Stimulated activated CD4-positive, alpha-beta T cell treated with anti-CD3 and anti-CD28 coated beads, Interleukin-2, amount 100 ng/mL, for 24 hours (primary cell): ENCODE results near the gene PUSL1.

Experiments
- DNase-seq, 2 donors: peaks; one replicate each; pipeline ENCODE4 v3.0.0-alpha.2; 2020

PUSL1 gene

GRCh38 chr1:1307923-1308755, at the start of gene PUSL1, which contains the start of gene ACAP3:
TSS of gene PUSL1 (plus strand) at chr1:1308597. CDS start at chr1:1308644, 47 bp downstream.
TSS of gene ACAP3 (minus strand) at chr1:1307930. CDS start at chr1:1307815, 115 bp downstream.
- DNase-seq = peak; percentile 86 to 89

- no peak for DNase-seq
Measured at GRCh38 chr1:1259119-1259488, 49.3 kb upstream of the PUSL1 start.

DNA sequence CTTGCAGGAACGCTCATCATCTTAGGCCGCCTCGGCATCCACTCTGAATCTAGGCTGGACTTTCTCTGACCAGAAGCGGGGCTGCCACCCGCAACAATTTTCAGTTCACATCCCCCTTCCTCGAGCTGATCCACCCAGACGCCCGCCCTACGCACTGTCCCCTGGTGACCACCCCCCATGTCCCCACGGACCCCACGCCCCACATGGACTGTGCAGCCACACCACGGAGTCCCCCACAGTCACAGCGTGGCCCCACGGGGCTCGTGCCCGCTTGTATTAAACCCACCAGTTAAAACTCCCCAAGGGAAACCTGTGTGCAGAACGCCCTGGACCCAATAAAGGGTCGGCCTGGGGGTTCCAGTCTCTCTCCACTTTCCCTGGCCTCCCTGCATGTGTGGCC, 48.9 kb upstream of the PUSL1 start:
- DNase-seq = no peak

DNA sequence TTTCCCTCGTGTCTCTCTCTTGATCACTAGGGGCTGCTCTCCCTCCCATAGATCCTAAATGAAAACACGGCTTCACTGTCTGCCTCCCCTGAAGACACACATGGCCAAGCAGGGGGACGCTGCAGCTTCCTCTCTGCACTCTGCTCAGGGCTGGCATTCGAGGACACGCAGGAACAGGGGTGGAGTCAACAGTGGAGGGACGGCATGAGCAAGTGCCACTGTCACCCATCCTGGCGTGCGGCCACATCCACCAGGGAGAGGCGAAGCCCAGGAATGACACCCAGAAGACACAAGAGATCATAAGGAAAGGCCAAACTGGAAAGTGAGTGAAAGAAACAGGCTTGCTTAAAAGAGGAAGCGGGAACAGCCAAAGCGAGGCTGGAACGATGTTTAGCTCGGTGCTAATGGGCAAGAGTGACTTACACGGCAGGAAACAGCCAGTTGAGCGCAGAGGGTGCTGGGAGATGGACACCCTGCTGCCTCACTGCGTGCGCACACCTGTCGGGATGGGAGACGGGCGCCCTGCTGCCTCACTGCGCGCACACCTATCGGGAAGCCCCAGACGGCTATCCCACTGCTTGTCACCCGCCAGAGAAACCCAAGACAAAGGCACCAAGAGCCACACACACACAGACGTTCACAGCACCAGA, 48.3 kb upstream of the PUSL1 start:
- no peak for DNase-seq

GRCh38 chr1:1260843-1261560, 47.4 kb upstream of the PUSL1 start:
- no peak for DNase-seq

- DNase-seq = no peak
Measured at GRCh38 chr1:1262071-1262470, 46.3 kb upstream of the PUSL1 start.

- no peak for DNase-seq
Measured at GRCh38 chr1:1262758-1263157, 45.6 kb upstream of the PUSL1 start.

DNA sequence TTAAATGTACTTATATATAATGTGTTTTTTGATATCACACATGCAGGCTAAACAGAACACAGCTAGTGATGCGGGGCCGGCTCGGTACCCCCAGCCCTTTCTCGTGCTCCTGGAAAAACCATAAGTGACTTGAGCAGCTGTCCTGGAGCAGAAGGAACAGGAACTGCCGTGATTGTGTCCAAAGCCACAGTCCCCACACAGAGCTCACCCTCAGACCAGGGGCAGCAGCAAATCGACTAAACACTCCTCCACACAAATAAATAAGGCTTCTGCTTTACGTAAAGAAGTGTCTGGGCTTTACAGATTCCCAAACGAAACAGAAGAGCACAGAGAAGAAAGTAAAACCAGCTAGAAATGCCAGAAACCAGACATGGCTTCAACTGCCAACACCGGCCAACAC, 44.4 kb upstream of the PUSL1 start:
- DNase-seq = no peak

DNA sequence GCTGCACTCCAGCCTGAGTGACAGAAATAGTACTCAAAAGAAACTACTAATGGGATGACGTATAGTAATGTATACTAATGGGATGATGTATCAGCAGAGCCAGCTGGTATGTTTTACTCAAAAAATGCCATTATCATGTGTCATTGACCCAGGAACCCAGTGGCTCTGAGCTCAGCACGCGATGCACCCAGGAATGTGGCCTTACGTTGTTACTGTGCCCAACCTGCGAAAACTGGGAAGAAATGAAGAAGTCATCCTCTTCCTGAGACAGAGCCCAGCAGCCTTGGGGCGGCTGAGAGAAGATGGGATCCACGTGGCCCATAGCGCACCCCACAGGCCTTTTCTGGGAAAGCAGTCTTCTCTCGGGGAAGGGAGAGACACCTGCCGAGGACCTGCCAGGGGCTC, 43.5 kb upstream of the PUSL1 start:
- no peak for DNase-seq

- no peak for DNase-seq
Measured at GRCh38 chr1:1267488-1268283, 40.7 kb upstream of the PUSL1 start.

DNA sequence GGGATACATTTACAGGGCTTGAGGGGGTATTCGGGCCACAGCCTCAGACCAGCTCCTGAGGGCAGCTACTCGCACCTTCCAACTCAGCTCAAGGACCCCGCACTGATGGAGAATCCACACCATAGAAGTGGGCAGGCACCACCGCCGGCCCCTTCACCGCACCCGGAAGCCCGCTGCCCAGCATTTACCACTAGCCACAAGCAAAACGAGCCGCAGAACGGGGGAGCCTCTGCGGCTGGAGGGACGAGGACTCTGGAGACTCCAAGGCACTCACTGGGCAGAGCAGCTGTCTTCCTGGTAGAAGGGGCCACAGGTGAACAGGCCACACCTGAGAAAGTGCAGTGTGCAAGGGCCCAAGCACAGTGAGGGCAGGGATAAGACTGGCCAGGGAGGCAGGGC, 40.1 kb upstream of the PUSL1 start:
- no peak for DNase-seq

GRCh38 chr1:1270813-1271212, 37.6 kb upstream of the PUSL1 start:
- DNase-seq = no peak

- DNase-seq = no peak
Measured at GRCh38 chr1:1272341-1273208, 35.8 kb upstream of the PUSL1 start.

DNA sequence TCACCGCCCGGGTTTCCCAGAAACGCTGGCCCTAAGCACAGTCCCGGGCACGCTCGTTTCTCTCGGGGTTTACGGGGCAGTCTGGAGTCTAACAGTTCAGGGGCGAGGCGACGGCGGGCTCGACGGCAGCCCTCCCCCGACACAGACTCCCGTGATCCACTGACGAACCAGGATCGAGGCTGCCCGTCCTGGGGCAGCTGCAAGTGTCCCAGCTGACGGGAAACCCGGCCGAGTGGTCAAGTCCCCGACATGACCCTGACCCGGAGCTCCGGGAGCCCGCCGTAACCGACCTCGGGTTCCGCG, 35.2 kb upstream of the PUSL1 start:
- no peak for DNase-seq

GRCh38 chr1:1273512-1274298, 34.7 kb upstream of the PUSL1 start, which contains the start of gene UBE2J2:
TSS of gene UBE2J2 (minus strand) at chr1:1273854. CDS start at chr1:1267992, 5,862 bp downstream.
- peak; percentile 95 for DNase-seq

- no peak for DNase-seq
Measured at GRCh38 chr1:1274299-1274930, 34.0 kb upstream of the PUSL1 start.

DNA sequence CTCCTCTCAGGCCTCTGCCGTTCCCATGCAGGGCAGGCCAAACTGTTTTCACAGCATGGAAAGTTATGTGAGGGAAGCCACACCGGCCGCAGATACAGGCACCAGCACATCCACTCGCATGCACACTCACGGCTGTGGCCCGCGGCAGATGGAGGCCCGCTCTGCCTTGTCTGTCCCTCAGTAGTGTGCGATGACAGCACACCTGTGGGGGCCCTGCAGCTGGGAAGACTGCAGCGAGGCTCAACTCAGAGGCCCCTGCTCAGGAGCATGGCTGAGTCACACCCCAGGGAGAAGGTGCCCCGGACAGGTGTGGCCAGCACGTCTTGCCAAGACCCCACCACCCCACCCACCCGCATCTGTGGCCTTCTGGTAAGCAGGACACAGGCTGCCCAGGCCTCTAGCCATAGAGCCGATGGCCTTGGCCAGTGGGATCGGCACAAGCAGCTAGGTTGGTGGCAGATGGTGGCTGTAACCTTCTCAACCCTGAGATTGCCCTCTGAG, 33.4 kb upstream of the PUSL1 start:
- DNase-seq = no peak

GRCh38 chr1:1275836-1276235, 32.6 kb upstream of the PUSL1 start:
- no peak for DNase-seq

DNA sequence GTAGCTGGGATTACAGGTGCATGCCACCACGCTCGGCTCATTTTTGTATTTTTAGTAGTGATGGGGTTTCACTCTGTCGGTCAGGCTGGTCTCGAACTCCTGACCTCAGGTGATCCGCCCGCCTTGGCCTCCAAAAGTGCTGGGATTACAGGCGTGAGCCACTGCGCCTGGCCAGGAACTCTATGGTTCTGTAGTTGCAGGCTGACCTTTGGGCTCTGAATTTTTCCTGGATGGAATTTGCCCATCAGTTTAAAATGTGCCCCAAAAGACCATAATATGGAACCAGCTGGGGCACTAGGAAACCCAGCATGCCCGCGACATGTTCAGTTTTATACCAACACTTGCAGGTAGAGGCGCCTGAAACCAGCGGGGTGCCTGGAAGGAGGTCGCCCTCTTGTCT, 29.8 kb upstream of the PUSL1 start:
- no peak for DNase-seq

- no peak for DNase-seq
Measured at GRCh38 chr1:1279028-1279427, 29.4 kb upstream of the PUSL1 start.
